ENCODE data around the gene RNASEH1. TPM values are rescaled to one million over a fixed set of nuclear protein-coding genes. Genes with fewer than 3 reads are reported as not detected.

The RNASEH1 gene
- total RNA-seq, 1 donor from 2014 or later, result 19.5 TPM

GRCh38 chr2:3598197-3598910 is 40.2 kb upstream of the RNASEH1 start:
- TF ChIP-seq CTCF (conservative IDR thresholded peaks at IDR 0.05; ENCODE audit: low read depth, low read length), result no peak
- no peak overlapping the region for H3K4me3 ChIP-seq (ENCODE audit: low read depth, low read length)
- DNase-seq (ENCODE audit: low read depth), result no peak

GRCh38 chr2:3597567-3597966 is 39.4 kb upstream of the RNASEH1 start:
- DNase-seq (ENCODE audit: low read depth), result no peak
- no peak for TF ChIP-seq CTCF (conservative IDR thresholded peaks at IDR 0.05; ENCODE audit: low read depth, low read length)

GRCh38 chr2:3596901-3597417 is 38.8 kb upstream of the RNASEH1 start:
- TF ChIP-seq CTCF (conservative IDR thresholded peaks at IDR 0.05; ENCODE audit: low read depth, low read length), result no peak
- H3K4me3 ChIP-seq (ENCODE audit: low read depth, low read length), result no peak overlapping the region
- no peak for DNase-seq (ENCODE audit: low read depth)

More at GRCh38 chr2:3597567-3597966, 39.4 kb upstream of the RNASEH1 start:
- H3K4me3 ChIP-seq (ENCODE audit: low read depth, low read length), result no peak overlapping the region

- DNase-seq (ENCODE audit: low read depth), result no peak
- no peak for TF ChIP-seq CTCF (conservative IDR thresholded peaks at IDR 0.05; ENCODE audit: low read depth, low read length)
Observed at GRCh38 chr2:3595985-3596384, 37.9 kb upstream of the RNASEH1 start.

GRCh38 chr2:3595404-3595803 is 37.3 kb upstream of the RNASEH1 start:
- DNase-seq (ENCODE audit: low read depth), result no peak
- no peak overlapping the region for H3K4me3 ChIP-seq (ENCODE audit: low read depth, low read length)
- no peak for TF ChIP-seq CTCF (conservative IDR thresholded peaks at IDR 0.05; ENCODE audit: low read depth, low read length)

More at GRCh38 chr2:3595985-3596384, 37.9 kb upstream of the RNASEH1 start:
- H3K4me3 ChIP-seq (ENCODE audit: low read depth, low read length), result no peak overlapping the region

- TF ChIP-seq CTCF (conservative IDR thresholded peaks at IDR 0.05; ENCODE audit: low read depth, low read length), result peak; percentile 38
- H3K4me3 ChIP-seq (ENCODE audit: low read depth, low read length), result peak within 1 kb of the TSS; percentile 27
- no peak for DNase-seq (ENCODE audit: low read depth)
Observed at GRCh38 chr2:3594493-3595281, 36.6 kb upstream of the RNASEH1 start, which contains the start of gene COLEC11. COLEC11 (plus strand) TSS chr2:3595112; CDS start chr2:3604341, 9,229 bp downstream.
